NT2/D1 (cell line): Measurements from ENCODE around the gene POU2AF1.

Experiments
- YY1 ChIP-seq: IDR thresholded peaks from 2 replicates; pipeline ENCODE4 v1.6.1; 2011; ENCODE audit not compliant: insufficient read length, insufficient read depth
- ZNF274 ChIP-seq: IDR thresholded peaks from 2 replicates; pipeline ENCODE4 v1.6.1; 2011; ENCODE audit warnings: mild to moderate bottlenecking, low read depth, low read length

DNA sequence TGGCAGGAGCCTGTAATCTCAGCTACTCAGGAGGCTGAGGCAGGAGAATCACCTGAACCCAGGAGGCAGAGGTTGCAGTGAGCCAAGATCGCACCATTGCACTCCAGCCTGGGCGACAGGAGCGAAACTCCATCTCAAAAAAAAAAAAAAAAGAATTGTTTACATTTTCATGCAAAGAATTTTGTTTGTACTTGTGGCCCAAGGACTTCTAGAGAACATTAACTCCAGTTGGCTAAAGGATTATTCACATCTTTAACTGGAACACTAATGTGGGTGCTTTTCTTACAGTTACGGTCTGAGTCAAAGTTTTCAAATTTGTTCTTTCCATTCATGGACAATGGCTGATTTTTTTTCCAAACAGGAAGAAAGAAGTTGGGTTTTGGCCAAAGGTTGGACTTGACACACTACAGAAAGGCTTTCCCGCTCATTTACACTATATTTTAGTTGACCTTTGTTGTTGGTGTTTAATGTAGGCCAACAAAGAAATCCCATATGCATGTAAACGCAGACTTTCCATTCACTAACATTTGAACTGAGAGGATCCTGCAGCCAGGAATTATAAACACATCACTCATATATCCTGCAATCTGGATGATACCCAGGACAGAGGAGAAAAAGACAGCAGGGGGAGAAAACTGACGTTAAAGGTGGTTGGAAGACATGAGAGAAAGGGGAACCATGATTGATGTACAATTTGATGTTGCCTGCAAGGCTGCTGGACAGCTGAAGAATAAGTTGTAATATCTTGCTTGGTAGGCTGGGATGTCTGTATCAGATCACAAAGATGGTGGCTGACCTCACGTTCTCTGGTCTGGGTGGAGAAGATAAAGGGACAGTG lies 13.1 kb downstream of the POU2AF1 start:
- TF ChIP-seq YY1, result no peak
- TF ChIP-seq ZNF274, result no peak
